Ovary (tissue), 3 donors: ENCODE results near the gene RTCB.

ENCODE experiments used
- CTCF ChIP-seq, 3 donors: fragments of 450-650 bp in 2 of 3; fragments of 200-600 bp in 1 of 3; IDR thresholded peaks; one replicate each; pipeline versions ENCODE4 v1.5.1 to v1.8.0; 2016 to 2022; ENCODE audit warnings: antibody characterized with exemption in 3 of 3, mild to moderate bottlenecking in 1 of 3
- EP300 ChIP-seq: sonication (generic); formaldehyde crosslinking; IDR thresholded peaks from one replicate; pipeline ENCODE4 v1.6.1; 2017; ENCODE audit warnings: antibody characterized with exemption
- POLR2A ChIP-seq: fragments of 450-650 bp; IDR thresholded peaks from one replicate; pipeline ENCODE4 v1.6.1; 2017; ENCODE audit warnings: antibody characterized with exemption, mild to moderate bottlenecking, moderate library complexity
- donor health status: DM: no; HTN: no; CAD: no.

- TF ChIP-seq POLR2A, result no peak
- TF ChIP-seq CTCF (IDR thresholded peaks at IDR 0.05), result no peak
- no peak for TF ChIP-seq EP300
Observed at GRCh38 chr22:32385681-32386080, 26.4 kb downstream of the RTCB start.
